ENCODE results near the gene CCL11.

- TF ChIP-seq CTCF (IDR thresholded peaks at IDR 0.05): no peak
- no peak for TF ChIP-seq POLR2AphosphoS5 (IDR thresholded peaks at IDR 0.05)
These were observed at the start of gene CCL11 for GRCh38 chr17:34285286-34285792.

Data from breast epithelium (tissue), 3 donors.